Measurements from ENCODE around the gene FAM3B. TPM values are rescaled to one million over a fixed set of nuclear protein-coding genes. Genes with fewer than 3 reads are reported as not detected.

The FAM3B gene
- total and polyA plus RNA-seq, 7 donors, result 0.10 to 0.26 (median 0.19) TPM; not detected in 3

- no peak for DNase-seq
- Histone ChIP-seq H3K36me3 (ENCODE audit: insufficient read depth in 1 of 2, low read depth in 1 of 2) (no peaks in the 10 kb centered on the region), H3K27me3 (ENCODE audit: insufficient read depth in 3 of 3, low read length in 2 of 3) (no peaks in the 10 kb centered on the region), H3K27ac (no peak overlapping the region), H3K4me3 (no peak overlapping the region), H3K4me1 (no peaks in the 10 kb centered on the region), H3K9me3 (peaks cover 5% of the 10 kb centered on the region)
- no peak for ATAC-seq
- 79 to 84% (median 80%) methylated on average over 8 of the region's 8 CpGs for WGBS, 3 donors
- TF ChIP-seq CTCF (IDR thresholded peaks at IDR 0.05), result no peak
- intact Hi-C loops (cut with DNase I), result no loop called here
These were observed 11.2 kb downstream of the FAM3B start for GRCh38 chr21:41327753-41328152.

GRCh38 chr21:41328660-41329607 lies 12.3 kb downstream of the FAM3B start:
- TF ChIP-seq CTCF (IDR thresholded peaks at IDR 0.05), result no peak
- intact Hi-C loops (cut with DNase I), result no loop called here
- WGBS, 3 donors, result 66 to 71% (median 68%) methylated on average over 16 of the region's 16 CpGs
- no peaks in the 10 kb centered on the region for H3K4me1 ChIP-seq
- ATAC-seq (no peak), DNase-seq (no peak)
- no peaks in the 10 kb centered on the region for H3K27me3 ChIP-seq (ENCODE audit: insufficient read depth in 3 of 3, low read length in 2 of 3)
- peaks cover 7% of the 10 kb centered on the region for H3K9me3 ChIP-seq
- no peaks in the 10 kb centered on the region for H3K36me3 ChIP-seq (ENCODE audit: insufficient read depth in 1 of 2, low read depth in 1 of 2)
- H3K27ac ChIP-seq, result no peak overlapping the region
- H3K4me3 ChIP-seq, result no peak overlapping the region

- Histone ChIP-seq H3K27me3 (ENCODE audit: insufficient read depth in 3 of 3, low read length in 2 of 3) (no peaks in the 10 kb centered on the region), H3K36me3 (ENCODE audit: insufficient read depth in 1 of 2, low read depth in 1 of 2) (no peaks in the 10 kb centered on the region), H3K4me3 (no peak overlapping the region), H3K9me3 (peaks cover 7% of the 10 kb centered on the region), H3K4me1 (no peaks in the 10 kb centered on the region), H3K27ac (no peak overlapping the region)
- DNase-seq, result no peak
- no peak for ATAC-seq
- no peak for TF ChIP-seq CTCF (IDR thresholded peaks at IDR 0.05)
- 98 to 100% (median 100%) methylated on average over 1 of the region's 1 CpG for WGBS, 3 donors
- intact Hi-C loops (cut with DNase I), result no loop called here
These were observed 17.2 kb downstream of the FAM3B start for GRCh38 chr21:41333752-41334151.

- Histone ChIP-seq H3K4me3 (no peak overlapping the region), H3K9me3 (peaks cover 11% of the 10 kb centered on the region), H3K27ac (no peak overlapping the region), H3K27me3 (ENCODE audit: insufficient read depth in 3 of 3, low read length in 2 of 3) (peaks cover 0 to 5% (median 0%) of the 10 kb centered on the region in 3 donors), H3K4me1 (no peaks in the 10 kb centered on the region), H3K36me3 (ENCODE audit: insufficient read depth in 1 of 2, low read depth in 1 of 2) (no peaks in the 10 kb centered on the region)
- intact Hi-C loops (cut with DNase I), result no loop called here
- DNase-seq (no peak), ATAC-seq (no peak)
- no peak for TF ChIP-seq CTCF (IDR thresholded peaks at IDR 0.05)
- WGBS, 3 donors, result 88 to 95% (median 94%) methylated on average over 3 of the region's 3 CpGs
These were observed 20.9 kb downstream of the FAM3B start for GRCh38 chr21:41337515-41337914.

All from psoas muscle (tissue), 8 donors.